GM20000 (cell line): ENCODE data around the gene TLR9.

Experiments
- DNase-seq: peaks from one replicate; pipeline ENCODE4 v3.0.0; 2012; ENCODE audit warnings: low spot score
- TF ChIP-seq, protein P1 (sequence below): IDR thresholded peaks from 2 replicates; pipeline ENCODE4 v1.5.1; 2012; ENCODE audit warnings: mild to moderate bottlenecking, control low read depth; ENCODE audit errors: extremely low read depth, missing control alignments

Gene TLR9

DNA sequence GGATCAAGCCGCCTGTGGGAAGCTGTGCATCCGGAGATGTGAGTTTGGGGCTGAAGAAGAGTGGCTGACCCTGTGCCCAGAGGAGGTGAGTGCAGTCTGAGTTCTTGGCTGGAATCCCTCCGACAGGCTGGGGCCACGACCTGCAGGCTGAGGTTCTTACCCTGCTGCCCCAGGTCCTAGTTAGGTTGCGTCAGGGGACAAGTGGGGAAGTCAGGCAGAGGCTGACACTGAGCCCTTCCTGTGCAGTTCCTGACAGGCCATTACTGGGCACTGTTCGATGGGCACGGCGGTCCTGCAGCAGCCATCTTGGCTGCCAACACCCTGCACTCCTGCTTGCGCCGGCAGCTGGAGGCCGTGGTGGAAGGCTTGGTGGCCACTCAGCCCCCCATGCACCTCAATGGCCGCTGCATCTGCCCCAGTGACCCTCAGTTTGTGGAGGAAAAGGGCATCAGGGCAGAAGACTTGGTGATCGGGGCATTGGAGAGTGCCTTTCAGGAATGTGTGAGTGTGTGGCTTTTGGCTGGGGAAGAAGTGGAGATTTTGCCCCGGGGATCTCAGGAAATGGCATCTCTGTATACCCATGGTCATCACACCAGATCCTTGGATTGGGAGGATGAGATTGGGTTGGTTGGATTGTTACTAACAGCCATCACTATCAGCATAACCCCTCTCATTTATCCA lies 21.4 kb upstream of the TLR9 start:
- peak; percentile 13 for DNase-seq
- TF ChIP-seq, protein P1, sequence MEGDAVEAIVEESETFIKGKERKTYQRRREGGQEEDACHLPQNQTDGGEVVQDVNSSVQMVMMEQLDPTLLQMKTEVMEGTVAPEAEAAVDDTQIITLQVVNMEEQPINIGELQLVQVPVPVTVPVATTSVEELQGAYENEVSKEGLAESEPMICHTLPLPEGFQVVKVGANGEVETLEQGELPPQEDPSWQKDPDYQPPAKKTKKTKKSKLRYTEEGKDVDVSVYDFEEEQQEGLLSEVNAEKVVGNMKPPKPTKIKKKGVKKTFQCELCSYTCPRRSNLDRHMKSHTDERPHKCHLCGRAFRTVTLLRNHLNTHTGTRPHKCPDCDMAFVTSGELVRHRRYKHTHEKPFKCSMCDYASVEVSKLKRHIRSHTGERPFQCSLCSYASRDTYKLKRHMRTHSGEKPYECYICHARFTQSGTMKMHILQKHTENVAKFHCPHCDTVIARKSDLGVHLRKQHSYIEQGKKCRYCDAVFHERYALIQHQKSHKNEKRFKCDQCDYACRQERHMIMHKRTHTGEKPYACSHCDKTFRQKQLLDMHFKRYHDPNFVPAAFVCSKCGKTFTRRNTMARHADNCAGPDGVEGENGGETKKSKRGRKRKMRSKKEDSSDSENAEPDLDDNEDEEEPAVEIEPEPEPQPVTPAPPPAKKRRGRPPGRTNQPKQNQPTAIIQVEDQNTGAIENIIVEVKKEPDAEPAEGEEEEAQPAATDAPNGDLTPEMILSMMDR = no peak

DNA sequence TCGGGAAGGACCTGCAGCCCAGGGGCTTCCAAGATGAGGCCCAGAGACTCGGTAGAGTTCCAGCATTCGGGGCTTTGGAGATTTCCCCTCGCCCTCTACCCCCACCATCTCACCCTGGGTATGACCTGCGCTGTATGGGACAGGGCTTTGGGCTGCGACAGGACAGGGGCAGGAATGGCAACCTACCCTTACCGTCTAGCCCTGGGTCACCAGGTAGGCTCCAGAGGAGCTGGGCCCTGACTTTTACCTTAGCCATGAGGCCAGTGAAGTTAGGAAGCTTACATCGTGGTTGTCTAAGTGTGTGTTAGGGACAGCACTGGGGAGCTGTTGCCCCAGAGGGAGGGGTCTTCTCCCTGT lies 20.8 kb upstream of the TLR9 start:
- peak; percentile 30 for DNase-seq
- TF ChIP-seq, protein P1 = no peak

- peak; percentile 87 for DNase-seq
- TF ChIP-seq, protein P1 = no peak
Observed at GRCh38 chr3:52245322-52246263, 20.1 kb upstream of the TLR9 start, which contains the start of gene PPM1M. TSS of gene PPM1M (plus strand) at chr3:52245759. CDS start at chr3:52245825, 66 bp downstream.

GRCh38 chr3:52243791-52244628 lies 18.6 kb upstream of the TLR9 start:
- peak; percentile 86 for DNase-seq
- TF ChIP-seq, protein P1 = no peak

DNA sequence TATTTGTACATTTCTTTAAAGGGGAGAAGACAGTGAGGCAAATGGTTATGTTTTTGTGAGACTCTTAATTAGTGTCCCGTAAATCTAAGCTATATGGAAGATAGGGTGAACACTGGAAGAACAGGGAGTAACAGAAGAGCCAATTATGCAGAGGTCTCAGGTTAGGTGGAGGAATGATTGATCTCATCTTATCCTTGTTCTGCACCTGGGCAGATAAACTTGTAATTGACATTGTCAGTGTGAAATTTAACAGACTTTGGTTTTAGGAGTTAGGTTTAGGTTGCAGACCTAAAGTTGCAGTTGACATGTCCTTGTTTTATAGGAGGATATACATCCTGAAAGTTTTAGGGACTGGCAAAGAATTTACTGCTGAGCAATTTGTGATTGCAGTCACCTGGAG lies 16.6 kb upstream of the TLR9 start:
- TF ChIP-seq, protein P1 = no peak
- no peak for DNase-seq

DNA sequence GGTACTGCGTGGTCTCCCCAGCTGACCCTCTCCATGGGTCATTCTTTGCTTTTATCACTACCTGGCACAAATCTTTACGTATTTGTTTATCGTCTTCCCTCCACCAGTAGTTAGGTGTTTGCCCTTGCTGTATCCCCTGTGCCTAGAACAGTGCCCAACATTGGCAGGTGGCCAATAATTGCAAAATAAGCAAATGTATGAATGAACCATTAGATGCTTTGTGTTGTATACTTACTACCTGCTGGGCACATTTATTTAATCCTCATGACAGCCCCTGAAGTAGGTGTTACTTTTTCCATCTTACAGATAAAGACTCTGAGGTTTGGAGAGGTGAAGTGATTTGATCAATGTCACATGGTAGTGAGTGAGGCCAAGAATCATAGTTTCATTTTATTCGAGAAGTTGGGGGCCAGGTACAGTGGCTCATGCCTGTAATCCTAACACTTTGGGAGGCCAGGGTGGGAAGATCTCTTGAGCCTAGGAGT lies 15.5 kb upstream of the TLR9 start:
- TF ChIP-seq, protein P1 = no peak
- no peak for DNase-seq
